GM21515 (cell line): ENCODE data around the gene LRBA.
"Not testable (repeated sequence)": the region's sequence is repeated elsewhere in the genome, so short reads cannot be mapped to it uniquely, and the experiment has no call there.

Experiments
- ATAC-seq: cut with Tn5 transposase; IDR thresholded peaks from one replicate; pipeline ENCODE4 v1.9.1; 2021; ENCODE audit not compliant: unreplicated experiment

The LRBA gene, protein sequence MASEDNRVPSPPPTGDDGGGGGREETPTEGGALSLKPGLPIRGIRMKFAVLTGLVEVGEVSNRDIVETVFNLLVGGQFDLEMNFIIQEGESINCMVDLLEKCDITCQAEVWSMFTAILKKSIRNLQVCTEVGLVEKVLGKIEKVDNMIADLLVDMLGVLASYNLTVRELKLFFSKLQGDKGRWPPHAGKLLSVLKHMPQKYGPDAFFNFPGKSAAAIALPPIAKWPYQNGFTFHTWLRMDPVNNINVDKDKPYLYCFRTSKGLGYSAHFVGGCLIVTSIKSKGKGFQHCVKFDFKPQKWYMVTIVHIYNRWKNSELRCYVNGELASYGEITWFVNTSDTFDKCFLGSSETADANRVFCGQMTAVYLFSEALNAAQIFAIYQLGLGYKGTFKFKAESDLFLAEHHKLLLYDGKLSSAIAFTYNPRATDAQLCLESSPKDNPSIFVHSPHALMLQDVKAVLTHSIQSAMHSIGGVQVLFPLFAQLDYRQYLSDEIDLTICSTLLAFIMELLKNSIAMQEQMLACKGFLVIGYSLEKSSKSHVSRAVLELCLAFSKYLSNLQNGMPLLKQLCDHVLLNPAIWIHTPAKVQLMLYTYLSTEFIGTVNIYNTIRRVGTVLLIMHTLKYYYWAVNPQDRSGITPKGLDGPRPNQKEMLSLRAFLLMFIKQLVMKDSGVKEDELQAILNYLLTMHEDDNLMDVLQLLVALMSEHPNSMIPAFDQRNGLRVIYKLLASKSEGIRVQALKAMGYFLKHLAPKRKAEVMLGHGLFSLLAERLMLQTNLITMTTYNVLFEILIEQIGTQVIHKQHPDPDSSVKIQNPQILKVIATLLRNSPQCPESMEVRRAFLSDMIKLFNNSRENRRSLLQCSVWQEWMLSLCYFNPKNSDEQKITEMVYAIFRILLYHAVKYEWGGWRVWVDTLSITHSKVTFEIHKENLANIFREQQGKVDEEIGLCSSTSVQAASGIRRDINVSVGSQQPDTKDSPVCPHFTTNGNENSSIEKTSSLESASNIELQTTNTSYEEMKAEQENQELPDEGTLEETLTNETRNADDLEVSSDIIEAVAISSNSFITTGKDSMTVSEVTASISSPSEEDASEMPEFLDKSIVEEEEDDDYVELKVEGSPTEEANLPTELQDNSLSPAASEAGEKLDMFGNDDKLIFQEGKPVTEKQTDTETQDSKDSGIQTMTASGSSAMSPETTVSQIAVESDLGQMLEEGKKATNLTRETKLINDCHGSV (N-terminal part only)

DNA sequence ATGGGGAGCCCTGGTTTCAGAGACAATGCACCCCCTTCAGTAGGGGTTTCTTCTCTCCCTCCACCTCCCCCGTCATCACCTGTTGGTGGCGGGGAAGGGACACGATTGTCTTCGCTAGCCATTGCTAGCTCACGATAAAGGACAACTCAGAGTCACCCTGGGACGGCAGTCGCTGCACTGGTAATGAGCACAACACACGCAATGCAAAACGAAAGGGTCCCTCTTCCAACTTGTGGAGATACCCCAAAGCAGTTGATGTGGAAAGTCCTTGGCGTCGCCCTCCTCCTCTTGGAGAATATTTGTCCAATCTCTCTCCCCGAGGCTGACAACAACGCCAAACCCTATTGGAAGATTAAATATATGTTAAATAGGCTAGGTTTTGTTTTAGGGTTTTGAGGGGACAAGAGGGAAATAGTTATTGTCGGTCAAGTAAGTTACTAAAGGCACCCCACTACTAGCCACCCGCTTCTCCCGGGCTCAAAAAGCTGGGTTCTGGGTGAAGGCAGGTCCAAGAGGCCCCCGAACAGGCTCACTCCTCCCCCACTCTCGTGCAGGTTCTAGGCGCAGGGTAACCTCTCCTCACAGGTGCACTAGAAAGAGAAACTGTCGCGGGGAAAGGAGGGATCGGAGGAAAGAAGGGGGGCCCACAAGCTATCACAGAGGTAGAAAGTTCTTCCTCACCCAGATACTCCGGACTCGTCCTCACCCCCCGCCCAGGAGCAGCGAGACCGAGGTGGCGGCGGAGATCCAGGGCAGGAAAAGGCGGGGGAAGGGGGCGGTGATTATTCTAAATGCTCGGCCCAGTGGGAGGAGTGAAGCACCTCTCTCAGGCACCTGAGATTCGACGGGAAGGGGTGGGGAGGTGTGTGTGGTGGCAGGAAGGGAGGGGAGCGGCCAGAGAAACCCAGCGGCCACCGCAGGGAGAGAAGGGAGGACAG lies at the start of gene LRBA:
Gene LRBA (minus strand): TSS at position 764 of the 938 bp plus-strand sequence. CDS start 642 bp downstream, at position 122.
- peak; percentile 71 for ATAC-seq

DNA sequence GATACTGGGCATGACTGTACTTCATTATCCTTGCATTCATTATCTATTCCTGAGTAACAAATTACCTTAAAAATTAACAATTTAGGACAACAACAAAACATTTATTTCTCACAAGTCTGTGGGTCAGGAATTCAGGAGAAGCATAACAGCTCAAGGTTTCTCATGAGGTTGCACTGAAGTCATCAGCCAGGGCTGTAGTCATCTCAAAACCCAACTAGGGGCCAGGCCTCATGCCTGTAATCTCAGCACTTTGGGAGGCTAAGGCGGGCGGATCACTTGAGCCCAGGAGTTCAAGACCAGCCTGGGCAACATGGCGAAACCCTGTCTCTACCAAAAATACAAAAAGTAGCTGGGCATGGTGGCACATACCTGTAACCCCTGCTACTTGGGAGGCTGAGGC lies 48.1 kb upstream of the LRBA start:
- not testable (repeated sequence) for ATAC-seq

DNA sequence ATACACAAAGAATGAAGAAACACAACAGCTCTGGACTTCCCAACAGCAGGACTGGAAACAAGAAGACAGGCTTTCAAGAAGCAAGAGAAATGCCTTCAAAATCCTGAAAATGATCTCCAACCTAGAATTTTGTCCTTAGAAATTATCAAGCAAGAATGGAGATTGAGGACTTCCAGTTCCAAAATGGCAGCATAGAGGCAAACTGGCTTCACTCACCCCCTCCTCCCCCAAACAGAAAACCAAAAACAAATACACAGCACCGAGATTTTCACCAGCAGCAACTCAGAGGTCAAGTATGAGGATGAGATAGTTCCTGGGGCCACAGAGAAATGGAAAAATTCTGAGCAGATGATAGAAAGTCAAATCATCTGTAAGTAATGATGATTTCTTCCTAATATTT lies 40.5 kb upstream of the LRBA start:
- ATAC-seq: no peak

- ATAC-seq: peak; percentile 18
These were observed 37.7 kb upstream of the LRBA start for GRCh38 chr4:151052785-151053184.

- ATAC-seq: no peak
These were observed 34.4 kb upstream of the LRBA start for GRCh38 chr4:151049430-151049884.

DNA sequence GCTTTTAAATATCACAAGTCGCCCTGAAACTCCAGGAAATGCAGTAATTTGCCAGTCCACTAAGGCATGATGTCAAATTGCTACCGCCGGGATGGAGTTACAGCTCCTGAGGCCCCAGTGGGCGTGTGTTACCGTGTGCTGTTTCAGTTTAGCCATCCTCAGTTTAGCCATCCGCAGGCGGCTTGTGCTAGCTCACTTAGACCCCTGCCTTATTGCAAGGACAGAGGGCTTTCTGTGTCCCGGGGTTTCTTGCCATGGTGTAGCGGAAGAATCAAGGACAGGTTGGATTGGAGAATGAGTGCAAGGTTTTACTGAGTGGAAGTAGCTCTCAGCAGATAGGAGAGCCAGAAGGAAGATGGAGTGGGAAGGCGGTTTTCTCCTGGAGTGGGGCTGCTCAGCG lies 33.8 kb upstream of the LRBA start:
- ATAC-seq: no peak

- no peak for ATAC-seq
These were observed 31.5 kb upstream of the LRBA start for GRCh38 chr4:151046609-151047008.

DNA sequence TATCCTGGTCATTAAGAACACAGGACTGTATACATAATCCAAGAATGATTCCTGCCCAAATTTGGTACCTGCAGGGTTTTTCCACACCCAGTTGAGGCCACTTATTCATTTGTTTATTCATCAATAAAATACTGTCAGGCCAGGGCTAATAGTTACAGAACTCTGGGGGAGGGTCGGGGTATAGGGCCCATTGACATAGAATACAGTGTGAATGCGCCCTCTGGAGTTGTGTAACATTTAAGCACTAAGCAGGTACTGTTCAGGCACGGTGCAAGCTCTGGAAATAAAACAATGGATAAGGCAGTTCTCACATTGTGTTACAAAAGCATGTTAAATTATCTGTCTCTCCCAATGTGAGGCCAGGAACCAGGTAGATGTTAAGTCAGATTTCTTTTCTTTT lies 30.8 kb upstream of the LRBA start:
- no peak for ATAC-seq

- no peak for ATAC-seq
These were observed 28.9 kb upstream of the LRBA start for GRCh38 chr4:151043803-151044515.

DNA sequence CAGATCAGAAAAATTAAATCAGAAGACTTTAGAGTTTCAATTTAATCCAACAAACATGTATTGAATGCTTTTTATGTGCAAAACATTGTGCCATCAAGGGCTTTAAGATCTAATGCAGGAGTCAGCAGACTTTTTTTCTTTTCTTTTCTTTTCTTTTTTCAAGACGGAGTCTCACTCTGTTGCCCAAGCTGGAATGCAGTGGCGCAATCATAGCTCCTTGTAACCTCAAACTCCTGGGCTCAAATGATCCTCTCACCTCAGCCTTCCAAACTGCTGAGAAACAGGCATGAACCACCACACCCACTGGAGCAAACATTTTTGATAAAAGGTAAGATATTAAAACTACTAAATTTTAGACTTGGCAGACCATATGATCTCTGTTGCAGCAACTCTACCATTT lies 24.6 kb upstream of the LRBA start:
- ATAC-seq: no peak

DNA sequence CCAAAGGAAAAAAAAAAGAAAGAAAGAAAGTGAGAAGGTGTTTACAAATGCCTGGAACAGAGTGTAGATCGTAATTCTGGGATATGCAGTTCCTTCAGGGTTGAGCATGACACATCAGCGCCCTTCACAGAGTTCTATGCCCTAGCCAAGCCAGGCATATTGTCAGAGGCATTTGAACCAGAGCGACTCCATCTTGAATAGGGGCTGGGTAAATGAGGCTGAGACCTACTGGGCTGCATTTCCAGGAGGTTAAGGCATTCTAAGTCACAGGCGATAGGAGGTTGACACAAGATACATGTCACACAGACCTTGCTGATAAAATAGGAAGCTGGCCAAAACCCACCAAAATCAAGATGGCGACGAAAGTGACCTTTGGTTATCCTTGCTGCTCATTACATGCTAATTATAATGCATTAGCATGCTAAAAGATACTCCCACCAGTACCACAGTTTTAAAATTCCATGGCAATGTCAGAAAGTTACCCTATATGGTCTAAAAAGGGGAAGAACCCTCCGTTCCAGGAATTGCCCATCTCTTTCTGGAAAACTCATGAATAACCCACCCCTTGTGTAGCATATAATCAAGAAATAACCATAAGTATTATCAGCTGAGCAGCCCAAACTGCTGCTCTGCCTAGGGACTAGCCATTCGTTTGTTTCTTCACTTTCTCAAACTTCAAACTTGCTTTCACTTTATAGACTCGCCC lies 23.5 kb upstream of the LRBA start:
- ATAC-seq: no peak

- no peak for ATAC-seq
These were observed 20.8 kb upstream of the LRBA start for GRCh38 chr4:151035911-151036310.

DNA sequence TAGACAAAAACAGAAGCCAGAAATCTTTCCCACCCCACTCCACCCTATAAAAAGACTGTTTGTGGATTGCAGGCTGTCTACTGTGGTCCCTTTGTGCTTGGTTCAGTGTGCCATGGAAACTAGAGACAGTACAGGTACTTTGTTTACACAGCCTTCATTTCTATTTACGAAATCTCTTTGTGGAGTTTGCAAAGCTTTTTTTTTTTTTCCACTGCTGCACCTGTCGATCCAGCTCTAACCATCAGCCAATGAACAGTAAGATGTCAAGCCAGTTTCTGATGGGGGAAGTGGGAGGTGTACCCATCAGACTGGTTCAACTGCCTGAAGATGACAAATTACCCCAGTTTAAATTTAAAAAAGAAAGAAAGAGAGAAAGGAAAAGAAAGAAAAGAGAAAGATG lies 20.2 kb upstream of the LRBA start:
- ATAC-seq: no peak

GRCh38 chr4:151034829-151035228 lies 19.7 kb upstream of the LRBA start:
- no peak for ATAC-seq

GRCh38 chr4:151031831-151032605 lies 16.9 kb upstream of the LRBA start:
- ATAC-seq: no peak

- ATAC-seq: no peak
These were observed 14.5 kb upstream of the LRBA start for GRCh38 chr4:151029537-151029936.

DNA sequence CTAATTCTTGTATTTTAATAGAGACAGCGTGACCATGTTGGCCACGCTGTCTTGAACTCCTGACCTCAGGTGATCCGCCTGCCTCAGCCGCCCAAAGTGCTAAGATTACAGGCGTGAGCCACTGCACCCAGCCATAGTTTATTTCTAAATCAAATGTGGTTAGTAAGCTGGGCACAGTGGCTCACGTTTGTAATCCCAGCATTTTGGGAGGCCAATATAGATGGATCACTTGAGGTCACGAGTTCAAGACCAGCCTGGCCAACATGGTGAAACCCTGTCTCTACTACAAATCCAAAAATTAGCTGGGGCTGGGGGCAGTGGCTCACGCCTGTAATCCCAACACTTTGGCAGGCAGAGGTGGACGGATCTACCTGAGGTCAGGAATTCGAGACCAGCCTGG lies 13.9 kb upstream of the LRBA start:
- ATAC-seq: not testable (repeated sequence)

GRCh38 chr4:151025759-151026158 lies 10.7 kb upstream of the LRBA start:
- ATAC-seq: no peak
